BJ (cell line): ENCODE measurements around the gene ADGRF5. TPM values are rescaled to one million over a fixed set of nuclear protein-coding genes. Genes with fewer than 3 reads are reported as not detected.

ENCODE experiments used
- CTCF ChIA-PET: fragments of 350-600 bp; formaldehyde crosslinking; extraction: SDS; loops from one replicate; lab custom pipeline; 2021; ENCODE audit warnings: antibody characterized with exemption, inconsistent platforms; lab: Yijun Ruan, JAX
- POLR2A ChIA-PET: fragments of 300-600 bp; sonication (Branson Sonifier 250); formaldehyde crosslinking; extraction: SDS; loops from one replicate; lab custom pipeline; 2021; ENCODE audit warnings: antibody characterized with exemption; lab: Charles Lee
- DNase-seq: peaks from one replicate; pipeline ENCODE4 v3.0.0-alpha.2; 2011; ENCODE audit warnings: low read depth
- H3K27me3 ChIP-seq: 2 replicates; pipeline ENCODE4 v1.6.0; 2011; ENCODE audit warnings: low read length; ENCODE audit not compliant: control insufficient read depth, insufficient read depth
- H3K36me3 ChIP-seq: 2 replicates; pipeline ENCODE4 v1.5.1; 2011; ENCODE audit warnings: low read length; ENCODE audit not compliant: control insufficient read depth, insufficient read depth
- H3K4me3 ChIP-seq: 2 replicates; pipeline ENCODE4 v1.5.1; 2011; ENCODE audit warnings: low read depth, mild to moderate bottlenecking, control low read depth, low read length
- CTCF ChIP-seq: IDR thresholded peaks from 2 replicates; pipeline ENCODE4 v1.5.1; 2011; ENCODE audit warnings: low read depth, mild to moderate bottlenecking, control low read depth, inconsistent platforms, low read length, moderate library complexity; ENCODE audit not compliant: insufficient read depth
- polyA plus RNA-seq: library from polyadenylated mRNA; depleted of rRNA; stranded (reverse); fragments of >200 nt; gene quantifications from 2 replicates; pipeline ENCODE4 v1.2.3, GENCODE V29; 2011

ADGRF5 gene
- polyA plus RNA-seq, 1 experiment: not detected

- no peaks in the 10 kb centered on the region; the same call in 1 of the 2 replicates for H3K27me3 ChIP-seq
- CTCF ChIA-PET: no interaction called here
- DNase-seq: no peak
- no peaks in the 10 kb centered on the region for H3K36me3 ChIP-seq
- TF ChIP-seq CTCF: no peak
- POLR2A ChIA-PET: no interaction called here
- H3K4me3 ChIP-seq: no peak overlapping the region
Measured at GRCh38 chr6:46932526-46933319, 11.0 kb upstream of the ADGRF5 start.

GRCh38 chr6:46931416-46931815 is 9.7 kb upstream of the ADGRF5 start:
- H3K36me3 ChIP-seq: no peaks in the 10 kb centered on the region
- H3K4me3 ChIP-seq: no peak overlapping the region
- DNase-seq: no peak
- CTCF ChIA-PET: no interaction called here
- TF ChIP-seq CTCF: no peak
- H3K27me3 ChIP-seq: no peaks in the 10 kb centered on the region; the same call in 1 of the 2 replicates
- POLR2A ChIA-PET: no interaction called here

- ChIA-PET POLR2A (no interaction called here), CTCF (interaction anchor here (0.9 kb wide), 1 partner anchor 24 kb away, joined by 3 read pairs; no protein-coding TSS in a partner anchor)
- no peak for DNase-seq
- Histone ChIP-seq H3K27me3 (no peaks in the 10 kb centered on the region), H3K4me3 (no peak overlapping the region), H3K36me3 (no peaks in the 10 kb centered on the region)
- no peak for TF ChIP-seq CTCF
Measured at GRCh38 chr6:46930331-46930730, 8.6 kb upstream of the ADGRF5 start.

DNA sequence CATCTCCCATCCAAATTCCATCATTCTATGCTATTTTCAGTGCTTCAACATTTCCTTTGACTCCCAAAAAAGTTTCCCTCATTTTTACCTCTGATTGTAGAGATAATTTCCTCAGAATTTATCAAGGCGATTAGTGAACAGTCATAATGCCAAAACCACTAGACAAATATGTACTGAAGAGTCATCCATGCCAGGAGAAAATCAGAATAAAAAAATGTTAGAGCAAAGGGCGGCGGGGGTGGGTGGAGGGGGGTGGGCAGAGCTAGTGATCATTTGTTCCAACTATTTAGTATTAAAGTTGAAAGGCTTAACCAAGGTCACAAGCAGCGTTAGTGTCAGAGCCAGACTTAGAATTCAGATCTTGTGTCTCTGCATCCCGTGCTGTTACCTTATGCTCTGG is 5.3 kb upstream of the ADGRF5 start:
- no peak overlapping the region for H3K4me3 ChIP-seq
- H3K36me3 ChIP-seq: no peaks in the 10 kb centered on the region
- CTCF ChIA-PET: interaction anchor here (1.5 kb wide), 1 partner anchor 72 kb away, joined by 3 read pairs; no protein-coding TSS in a partner anchor
- H3K27me3 ChIP-seq: no peaks in the 10 kb centered on the region
- no peak for TF ChIP-seq CTCF
- POLR2A ChIA-PET: no interaction called here
- DNase-seq: no peak

DNA sequence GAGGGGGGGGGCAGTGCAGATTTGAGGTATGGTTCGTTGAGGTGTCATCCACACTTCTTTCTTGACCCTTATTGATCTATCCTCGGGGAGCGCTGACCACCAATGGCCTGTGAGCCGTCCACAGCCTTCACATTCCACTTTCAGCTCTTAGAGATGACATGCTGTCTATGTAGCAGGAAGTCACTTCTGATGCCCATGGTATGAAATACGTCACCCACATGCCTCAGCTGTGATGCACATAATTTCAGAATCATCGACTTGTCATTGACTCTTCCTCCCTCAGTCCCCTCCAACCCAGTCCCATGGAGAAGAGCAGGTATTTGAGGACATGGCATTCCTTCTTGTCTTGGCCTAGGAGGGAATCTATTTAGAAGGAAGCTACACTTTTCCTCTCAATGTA is 4.7 kb upstream of the ADGRF5 start:
- no peak for DNase-seq
- no peak overlapping the region for H3K4me3 ChIP-seq
- H3K36me3 ChIP-seq: no peaks in the 10 kb centered on the region
- no peak for TF ChIP-seq CTCF
- no peaks in the 10 kb centered on the region for H3K27me3 ChIP-seq
- ChIA-PET POLR2A (no interaction called here), CTCF (interaction anchor here (1.5 kb wide), 1 partner anchor 71 kb away, joined by 3 read pairs; no protein-coding TSS in a partner anchor)
